GM18870 (cell line): Measurements from ENCODE around the gene ZNG1A.
"Not testable (repeated sequence)": the region's sequence is repeated elsewhere in the genome, so short reads cannot be mapped to it uniquely, and the experiment has no call there.

Experiments
- ATAC-seq: cut with Tn5 transposase; IDR thresholded peaks from one replicate; pipeline ENCODE4 v1.9.1; 2021; ENCODE audit warnings: moderate library complexity; ENCODE audit not compliant: unreplicated experiment

ZNG1A gene

DNA sequence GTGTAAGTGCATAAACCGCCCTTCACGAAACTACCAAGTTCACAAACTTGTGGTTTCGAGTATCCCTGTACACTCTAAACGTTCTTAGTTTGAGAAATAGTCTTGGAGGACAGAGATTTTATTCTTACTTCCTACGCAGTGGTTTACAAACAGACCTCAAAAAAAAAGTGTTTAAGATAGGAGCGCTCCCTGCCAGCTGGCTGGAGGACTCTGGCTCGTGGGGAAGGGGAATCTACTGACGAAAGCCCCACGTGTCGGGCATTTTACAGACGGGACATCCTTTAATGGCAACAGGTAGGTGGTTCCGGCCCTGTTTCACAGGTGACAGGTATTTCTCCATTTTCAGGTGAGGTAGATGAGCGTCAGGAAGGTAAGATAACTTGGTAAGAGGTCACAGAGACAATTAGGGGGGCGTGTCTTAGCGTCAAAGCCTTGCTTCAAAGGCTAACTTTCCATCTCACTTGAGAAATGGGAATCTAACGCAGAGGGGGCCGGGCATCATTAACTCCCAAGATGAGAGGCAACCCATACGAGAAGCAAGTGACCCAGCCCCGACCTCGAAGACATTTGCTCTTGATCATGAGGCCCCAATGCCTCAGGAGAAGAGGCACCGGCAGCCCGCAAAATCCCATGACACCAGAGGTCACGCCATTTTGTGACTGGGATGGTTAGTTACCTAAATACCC lies 573 bp downstream of the ZNG1A start:
- not testable (repeated sequence) for ATAC-seq

DNA sequence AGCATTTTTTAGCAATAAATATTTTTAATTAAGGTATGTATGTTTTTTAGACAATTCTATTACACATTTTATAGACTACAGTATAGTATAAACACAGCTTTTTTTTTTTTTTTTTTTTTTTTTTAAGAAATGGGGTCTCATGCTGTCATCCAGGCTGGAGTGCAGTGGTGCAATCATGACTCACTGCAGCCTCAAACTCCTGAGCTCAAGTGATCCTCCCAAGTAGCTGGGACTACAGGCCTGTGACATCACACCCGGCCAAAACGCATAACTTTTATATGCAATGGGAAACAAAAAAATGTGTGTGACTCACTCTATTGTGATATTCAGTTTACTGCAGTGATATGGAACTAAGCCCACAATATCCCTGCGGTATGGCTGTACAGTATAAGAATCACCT lies 9.1 kb downstream of the ZNG1A start:
- not testable (repeated sequence) for ATAC-seq

DNA sequence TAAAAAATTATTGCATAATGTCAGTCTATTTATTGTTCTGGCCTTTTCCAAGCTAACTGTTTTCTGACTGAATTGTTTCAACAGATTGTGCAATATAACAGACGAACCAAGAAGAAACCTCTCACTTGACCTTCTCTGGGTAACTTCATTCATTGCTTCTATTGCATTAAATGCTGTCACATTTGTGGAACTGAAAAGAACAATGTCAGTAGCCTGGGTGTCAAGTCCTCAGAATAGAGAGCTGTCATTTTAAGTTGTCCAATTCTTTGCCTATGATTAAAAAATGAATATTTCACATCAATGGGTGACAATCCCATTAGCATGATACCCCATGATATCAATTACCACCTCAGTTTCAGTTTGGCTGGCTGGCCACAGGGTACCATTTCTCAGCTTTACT lies 19.0 kb downstream of the ZNG1A start:
- not testable (repeated sequence) for ATAC-seq

DNA sequence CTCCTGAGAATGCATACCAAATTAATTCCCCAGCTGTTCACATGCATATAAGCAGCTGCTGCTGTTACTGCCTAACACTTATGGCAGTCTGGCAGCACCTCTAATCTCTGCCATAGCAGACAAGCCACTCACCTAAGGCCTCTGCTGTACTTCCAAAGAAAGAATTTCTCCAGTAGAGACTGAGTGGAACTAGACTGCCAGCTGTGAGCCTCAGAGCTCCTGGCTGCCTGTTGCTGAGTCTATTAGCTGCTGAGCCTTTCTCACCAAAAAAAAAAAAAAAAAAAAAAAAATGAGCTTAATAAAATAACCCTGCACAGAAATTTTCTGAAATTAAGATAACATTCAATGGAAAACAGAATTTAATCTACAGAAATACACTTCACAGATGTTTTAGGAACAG lies 27.7 kb downstream of the ZNG1A start:
- not testable (repeated sequence) for ATAC-seq

DNA sequence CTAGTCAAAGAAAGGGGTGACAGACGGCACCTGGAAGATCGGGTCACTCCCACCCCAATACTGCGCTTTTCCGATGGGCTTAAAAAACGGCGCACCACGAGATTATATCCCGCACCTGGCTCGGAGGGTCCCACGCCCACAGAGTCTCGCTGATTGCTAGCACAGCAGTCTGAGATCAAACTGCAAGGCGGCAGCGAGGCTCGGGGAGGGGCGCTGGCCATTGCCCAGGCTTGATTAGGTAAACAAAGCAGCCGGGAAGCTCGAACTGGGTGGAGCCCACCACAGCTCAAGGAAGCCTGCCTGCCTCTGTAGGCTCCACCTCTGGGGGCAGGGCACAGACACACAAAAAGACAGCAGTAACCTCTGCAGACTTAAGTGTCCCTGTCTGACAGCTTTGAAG lies 39.0 kb downstream of the ZNG1A start:
- ATAC-seq = not testable (repeated sequence)

DNA sequence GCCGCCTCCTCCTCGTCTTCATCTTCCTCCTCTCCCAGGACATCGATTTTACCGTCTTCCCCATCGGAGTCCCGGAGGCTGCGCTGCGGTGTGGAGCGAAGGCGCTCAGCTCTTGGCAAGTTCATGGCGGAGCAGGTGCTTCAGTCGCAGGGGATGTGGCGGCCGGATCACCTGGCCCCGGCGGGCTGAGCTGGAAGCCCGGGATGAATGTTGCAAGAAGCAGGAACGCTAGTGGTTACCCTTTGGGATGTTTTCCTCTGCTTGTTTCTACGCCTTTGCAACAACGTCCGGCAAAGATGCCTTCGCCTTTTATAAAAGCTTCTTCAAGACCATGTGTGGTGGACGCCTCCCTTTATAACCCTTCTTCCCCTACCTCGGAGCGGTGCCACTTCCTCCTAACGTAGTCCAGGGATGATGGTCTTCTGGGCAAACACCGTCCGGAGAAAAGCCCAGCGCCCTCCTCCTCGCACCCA lies 60.8 kb downstream of the ZNG1A start, which contains the start of gene FOXD4:
TSS of gene FOXD4 (minus strand) at position 423 of the 473 bp plus-strand sequence. CDS start at position 125, 298 bp downstream.
- not testable (repeated sequence) for ATAC-seq

DNA sequence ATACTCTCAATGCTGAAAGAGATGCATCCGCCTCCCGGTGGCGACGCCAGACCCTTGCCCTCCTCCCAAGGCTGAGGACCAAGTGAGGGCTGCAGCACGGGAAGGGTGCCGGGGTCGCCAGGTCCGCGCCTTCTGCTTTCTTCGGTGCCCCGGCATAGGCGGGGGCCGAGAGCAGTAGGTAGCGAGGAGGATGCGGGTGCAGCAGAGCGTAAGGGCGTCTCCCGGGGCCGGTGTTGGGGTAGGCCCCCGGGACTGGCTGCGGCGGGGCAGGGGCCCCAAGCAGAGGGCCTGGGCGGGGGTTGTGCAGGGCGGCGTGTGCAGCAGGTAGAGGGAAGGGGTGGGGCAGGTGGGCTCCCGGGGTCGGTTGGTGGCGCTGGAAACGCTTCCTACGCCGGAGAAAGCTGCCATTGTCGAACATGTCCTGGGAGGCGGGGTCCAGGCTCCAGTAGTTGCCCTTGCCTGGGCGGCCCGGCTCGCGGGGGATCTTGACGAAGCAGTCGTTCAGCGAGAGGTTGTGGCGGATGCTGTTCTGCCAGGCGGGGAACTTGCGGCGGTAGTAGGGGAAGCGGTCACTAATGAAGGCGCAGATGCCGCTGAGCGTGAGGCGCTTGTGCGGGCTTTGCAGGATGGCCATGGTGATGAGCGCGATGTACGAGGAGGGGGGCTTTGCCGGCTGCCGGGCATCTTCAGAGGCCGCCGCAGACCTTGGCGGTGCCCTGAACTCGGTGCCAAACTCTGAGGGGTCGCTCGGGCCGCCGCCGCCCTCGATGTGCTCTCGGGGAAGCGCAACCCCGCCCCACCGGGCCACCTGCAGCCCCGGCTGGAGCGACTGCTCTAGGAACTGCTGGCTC lies 61.5 kb downstream of the ZNG1A start:
- not testable (repeated sequence) for ATAC-seq

DNA sequence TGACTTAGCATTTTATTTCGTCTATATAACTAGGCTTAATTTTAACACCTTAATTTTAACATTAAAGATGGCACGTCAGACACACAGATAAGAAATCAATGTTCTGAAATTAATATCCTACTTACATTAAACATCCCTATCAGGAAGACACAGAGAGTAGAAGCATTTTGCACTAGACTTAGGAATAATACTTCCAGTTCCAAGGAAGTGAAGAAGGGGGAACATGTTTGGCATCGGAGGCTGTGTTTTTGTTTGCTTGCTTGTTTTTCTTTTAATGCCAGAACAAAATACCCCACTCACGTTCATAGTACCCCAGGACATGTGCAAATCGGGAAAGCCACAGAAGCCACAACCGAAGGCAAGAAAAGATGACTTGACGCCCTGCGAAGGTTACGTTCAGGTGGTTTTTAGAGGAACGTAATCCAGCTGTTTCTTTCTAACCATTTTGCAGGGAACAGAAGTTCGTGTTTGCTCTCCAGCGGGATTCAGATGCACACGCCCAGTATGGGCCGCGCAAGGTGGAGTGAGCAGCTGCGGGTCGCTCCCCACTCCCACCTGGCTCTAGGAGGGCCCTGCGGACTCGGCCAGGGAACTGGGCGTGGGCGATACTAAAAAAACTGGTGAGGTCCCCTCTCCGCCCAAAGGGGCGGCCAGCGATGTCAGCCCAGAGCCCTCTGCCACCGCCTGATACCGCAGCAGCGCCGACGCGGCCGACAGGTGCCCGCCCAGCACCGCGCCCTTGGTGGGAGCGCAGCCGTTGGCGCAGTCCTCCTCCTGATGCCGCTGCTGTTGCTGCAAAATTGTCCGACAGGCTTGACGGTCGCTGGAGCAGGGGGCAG lies 62.4 kb downstream of the ZNG1A start:
- not testable (repeated sequence) for ATAC-seq

DNA sequence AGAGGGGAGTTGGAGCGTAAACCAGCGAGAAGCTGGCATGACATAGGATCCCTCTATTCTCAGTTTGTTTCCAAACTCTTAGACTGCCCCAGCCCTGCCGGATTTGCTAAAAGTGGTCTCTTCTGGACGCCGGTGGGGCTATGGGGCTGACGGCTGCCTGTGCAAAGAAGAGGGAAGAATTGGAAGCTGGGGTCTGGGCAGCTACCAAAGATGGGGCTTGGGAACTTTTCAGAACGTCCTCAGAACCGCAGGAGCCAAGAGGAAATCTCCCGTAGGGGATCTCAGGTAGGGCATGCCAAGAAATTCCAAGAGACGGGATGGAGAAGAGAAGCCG lies 63.8 kb downstream of the ZNG1A start:
- not testable (repeated sequence) for ATAC-seq

DNA sequence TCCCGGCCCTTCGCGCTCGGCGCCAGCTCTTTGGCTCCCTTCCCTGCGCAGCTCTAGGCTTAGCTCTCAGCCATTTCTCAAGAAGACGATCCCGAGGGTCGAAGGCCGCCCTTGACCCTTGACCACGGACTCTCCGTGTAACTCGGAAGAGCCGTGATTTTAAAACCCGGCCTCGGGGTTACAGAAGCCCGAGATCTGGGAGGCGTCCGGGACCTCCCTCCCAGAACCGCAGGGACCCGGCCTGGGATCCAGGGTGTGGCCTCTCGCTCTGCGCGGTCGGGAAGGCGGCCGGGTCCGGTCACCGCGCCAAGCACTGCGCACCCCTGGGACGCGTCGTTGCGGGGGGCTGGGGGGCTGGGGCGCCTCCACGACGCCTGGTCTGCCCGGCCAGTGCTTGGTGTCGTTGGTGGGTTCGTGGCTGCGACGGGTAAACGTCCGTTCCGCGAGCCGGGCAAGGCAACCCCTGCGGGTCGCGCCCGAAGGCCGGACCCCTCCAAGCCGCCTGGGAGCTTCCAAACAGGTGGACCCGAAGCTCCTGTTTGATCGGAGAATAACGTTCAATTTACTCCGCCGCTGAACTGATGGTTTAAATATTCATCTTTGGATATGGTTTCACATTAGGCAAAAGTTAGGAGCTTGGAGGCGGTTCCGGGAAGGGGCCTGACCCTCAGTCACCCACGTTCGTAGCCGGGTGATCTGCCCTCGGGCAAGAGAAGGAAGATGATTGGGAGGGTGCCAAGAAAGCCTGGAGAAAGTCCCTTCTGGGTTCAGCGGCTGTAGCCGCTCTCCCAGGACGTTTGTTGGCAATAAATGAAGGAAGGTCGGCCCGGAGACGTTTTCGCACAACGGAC lies 64.4 kb downstream of the ZNG1A start:
- ATAC-seq = not testable (repeated sequence)

DNA sequence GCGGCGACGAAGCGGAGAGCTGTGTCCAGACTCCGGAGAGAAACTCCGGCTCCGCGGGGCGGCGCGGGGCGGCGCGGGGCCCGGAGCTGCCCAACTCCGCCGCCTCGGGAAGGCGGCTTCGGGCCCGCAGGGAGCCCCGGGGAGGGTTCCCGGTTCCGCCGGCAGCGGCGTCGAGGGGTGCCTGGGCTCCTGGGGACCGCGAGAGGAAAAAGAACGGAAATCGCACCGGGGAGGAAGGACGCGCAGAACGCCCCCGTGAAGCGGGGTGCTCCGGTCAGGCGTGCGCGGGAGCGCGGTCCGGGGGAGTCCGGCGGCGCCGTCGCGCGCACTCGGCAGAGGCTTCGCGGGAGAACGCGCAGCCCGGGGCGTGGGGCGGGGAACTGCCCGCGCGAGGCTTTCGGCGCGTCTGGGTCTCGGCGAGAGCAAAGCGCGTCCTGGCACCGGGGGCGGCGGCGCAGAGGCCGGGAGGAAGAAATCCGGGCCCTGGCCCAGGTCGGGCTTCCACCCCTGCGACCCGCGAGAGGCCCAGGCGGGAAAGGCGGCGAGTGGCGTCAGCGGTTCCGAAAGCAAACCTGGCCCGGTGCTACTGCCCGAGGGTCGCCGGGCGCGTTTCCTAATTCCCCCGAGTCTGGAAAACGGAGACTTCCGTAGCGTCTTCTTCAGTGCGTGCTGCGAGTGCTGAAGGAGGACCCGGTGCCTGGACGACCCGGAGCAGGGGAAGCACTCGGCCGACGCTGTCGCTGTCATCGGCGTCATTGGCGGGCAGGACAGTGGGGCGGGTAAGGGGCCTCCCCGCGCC lies 65.2 kb downstream of the ZNG1A start:
- ATAC-seq = not testable (repeated sequence)

DNA sequence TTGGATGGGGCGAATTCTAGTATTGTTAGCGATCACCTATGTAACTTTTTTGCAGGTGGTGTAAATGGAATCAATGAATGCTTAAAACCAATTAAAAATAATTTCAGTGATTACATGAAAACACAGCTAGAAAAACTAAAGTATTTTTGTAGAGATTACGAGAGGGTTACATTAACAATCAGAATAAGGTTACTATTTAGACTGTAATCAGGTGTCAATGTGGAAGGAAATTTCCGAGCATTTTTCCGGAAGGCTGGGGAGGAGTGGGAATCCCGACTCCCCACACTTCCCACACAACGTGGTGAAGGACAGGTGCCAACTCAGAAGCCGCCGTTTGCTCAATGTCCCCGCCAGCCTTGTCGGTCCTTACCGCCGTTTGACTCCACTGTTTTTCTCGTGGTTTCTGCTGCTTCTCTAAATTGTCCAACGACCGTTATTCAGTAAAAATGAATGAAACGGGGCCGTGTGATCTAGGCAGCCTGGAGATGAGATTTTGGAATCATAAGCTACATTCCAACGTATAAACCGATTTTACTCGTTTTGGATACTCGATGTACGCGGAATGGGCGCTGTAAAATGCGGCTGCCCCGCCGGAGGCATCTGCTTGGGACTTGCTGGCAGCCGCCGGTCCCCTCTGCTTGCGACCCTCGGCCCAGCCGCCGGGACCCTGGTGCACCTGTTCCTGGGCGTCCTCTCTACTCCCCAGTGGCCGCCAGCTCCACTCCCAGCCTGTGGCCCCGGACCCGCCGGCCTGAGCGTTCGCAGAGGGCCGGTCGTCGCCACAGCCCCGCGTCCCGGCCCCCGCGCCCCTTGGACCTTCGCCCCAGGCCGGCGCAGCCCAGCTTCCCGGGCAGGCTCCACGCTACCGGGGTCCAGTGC lies 66.0 kb downstream of the ZNG1A start:
- not testable (repeated sequence) for ATAC-seq

DNA sequence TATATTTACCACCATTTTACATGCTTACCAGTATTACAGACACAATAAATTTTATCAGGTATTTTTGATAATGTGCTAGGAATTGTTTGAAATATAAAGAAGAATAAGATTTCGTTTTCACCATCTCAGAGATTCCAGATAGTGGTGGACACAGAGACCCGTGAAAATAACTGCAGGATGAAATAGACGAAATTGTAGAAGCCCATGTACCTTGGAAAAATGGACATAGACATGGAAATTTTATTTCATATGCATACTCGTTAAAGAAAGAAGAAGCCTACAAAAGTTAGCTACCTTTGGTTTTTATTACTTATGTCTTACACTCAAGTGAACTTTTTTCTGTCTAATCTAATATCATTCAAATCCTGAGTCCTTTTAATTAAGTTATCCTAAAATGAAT lies 68.2 kb downstream of the ZNG1A start:
- ATAC-seq = not testable (repeated sequence)

DNA sequence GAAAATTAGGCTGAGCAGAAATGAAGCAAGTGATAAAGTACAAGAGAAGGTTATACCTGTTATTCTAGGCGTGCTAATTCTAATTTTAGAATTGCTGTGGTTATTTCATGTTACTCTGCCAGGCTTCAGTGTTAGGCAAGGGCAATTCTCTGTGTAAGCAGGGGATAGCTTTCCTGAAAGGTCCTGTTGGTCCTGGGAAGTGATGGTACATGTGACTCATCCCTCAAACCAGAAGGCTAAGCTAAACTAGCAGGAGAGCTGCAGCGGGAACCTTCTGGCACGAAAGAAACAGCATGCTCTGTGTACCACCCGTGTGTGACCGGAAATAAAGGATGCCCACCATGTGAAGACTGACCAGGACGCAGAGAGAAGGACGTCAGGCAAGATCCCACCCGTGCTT lies 69.3 kb downstream of the ZNG1A start:
- ATAC-seq = not testable (repeated sequence)

DNA sequence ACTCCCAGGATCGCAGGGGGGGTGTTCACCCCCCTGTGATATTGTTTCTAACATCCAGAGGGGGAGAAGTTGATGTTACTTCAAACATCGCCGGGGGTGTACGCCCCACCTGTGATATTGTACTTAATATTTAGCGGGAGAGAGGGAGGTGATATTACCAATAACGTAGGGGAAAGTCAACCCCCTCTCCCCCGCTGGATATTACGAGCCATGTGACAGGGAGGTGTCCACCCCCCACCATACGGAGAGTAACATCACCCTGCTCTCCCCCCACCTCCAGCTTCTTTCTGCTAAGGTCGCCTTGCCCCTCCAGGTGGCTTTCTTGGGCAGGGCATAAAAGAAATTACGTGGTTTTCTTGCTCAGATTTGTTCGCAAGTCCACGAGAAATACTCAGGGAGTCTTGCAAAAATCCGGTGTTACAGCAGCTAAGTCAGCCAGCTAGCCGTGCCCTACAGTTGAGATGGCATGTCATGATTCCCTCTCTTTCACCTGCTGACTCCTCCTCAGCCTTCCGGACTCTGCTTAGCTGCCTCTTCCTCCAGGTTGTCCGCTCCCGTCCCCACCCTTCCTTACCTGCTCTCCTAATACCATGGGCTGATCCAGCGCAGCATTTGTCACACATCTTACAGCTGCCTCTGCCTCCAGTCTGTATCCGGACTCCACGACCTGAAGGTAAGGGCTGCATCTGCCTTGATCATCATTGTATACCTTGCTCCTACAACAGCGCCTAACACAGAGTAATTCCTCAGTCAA lies 69.9 kb downstream of the ZNG1A start:
- not testable (repeated sequence) for ATAC-seq

DNA sequence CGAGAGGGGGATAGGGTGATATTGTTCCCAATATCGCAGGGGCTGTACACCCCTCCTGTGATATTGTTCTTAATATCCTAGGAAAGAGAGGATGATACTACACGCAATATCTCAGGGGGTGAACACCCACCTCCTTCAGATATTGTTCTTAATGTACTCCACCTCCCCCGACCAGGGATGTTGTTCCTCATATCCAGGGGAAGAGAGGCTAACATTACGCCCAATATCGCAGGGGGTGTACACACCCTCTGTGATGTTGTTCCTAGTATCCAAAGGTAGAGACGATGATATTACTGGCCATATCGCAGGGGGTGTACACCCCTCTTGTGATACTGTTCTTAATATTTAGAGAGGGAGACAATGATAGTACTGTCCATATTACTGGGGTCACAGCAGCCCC lies 72.9 kb downstream of the ZNG1A start:
- ATAC-seq = not testable (repeated sequence)

DNA sequence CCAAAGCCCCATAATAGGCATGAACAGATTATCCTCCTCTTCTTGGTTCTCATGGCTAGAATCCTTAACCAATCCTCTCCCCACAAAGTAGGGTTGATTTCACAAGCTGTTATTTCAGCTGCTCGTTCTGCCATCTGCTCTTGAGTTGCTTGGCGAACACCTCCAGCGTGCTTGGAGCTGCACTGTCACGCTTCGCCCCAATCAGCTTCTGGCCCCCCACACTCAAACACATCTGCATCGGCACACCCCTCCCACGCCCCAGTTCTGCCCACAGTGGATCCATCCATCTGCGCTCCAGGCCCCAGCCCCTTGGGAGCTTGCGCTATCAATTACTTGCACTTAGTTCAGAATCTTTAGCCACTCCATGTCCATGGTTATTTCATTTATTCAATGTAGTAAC lies 78.4 kb downstream of the ZNG1A start:
- not testable (repeated sequence) for ATAC-seq

DNA sequence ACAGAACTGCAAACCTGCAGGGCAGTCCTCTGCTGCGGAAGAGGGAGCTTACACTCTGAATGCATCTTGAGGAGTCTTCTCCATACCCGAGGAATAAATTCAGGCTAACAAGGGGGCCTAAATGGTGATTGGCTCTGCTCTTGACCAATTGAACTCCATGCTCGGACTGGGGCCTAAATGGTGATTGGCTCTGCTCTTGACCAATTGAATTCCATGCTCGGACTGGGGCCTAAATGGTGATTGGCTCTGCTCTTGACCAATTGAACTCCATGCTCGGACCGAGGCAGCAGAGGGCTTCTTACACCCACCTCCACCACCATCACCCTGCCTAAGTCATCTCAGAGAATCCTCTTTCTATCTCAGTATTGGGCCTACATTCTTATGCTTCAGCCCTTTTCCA lies 79.0 kb downstream of the ZNG1A start:
- not testable (repeated sequence) for ATAC-seq
